Retinal pigment epithelial cell (primary cell): ENCODE measurements around the gene CUL2.
"Not testable (repeated sequence)": the region's sequence is repeated elsewhere in the genome, so short reads cannot be mapped to it uniquely, and the experiment has no call there.

Experiments used
- DNase-seq: peaks from one replicate; pipeline ENCODE4 v3.0.0-alpha.2; 2010; ENCODE audit warnings: low read depth
- H3K4me3 ChIP-seq: 2 replicates; pipeline ENCODE4 v1.5.1; 2011; ENCODE audit warnings: mild to moderate bottlenecking, low read length, control low read depth, moderate library complexity
- CTCF ChIP-seq: conservative IDR thresholded peaks from 2 replicates; pipeline ENCODE4 v1.5.1; 2011; ENCODE audit warnings: low read depth, low read length, control low read depth, inconsistent platforms

CUL2 gene

GRCh38 chr10:34985823-34986222, 104.3 kb downstream of the CUL2 start:
- no peak overlapping the region for H3K4me3 ChIP-seq
- no peak for TF ChIP-seq CTCF
- DNase-seq: no peak

- TF ChIP-seq CTCF: no peak
- no peak for DNase-seq
- H3K4me3 ChIP-seq: no peak overlapping the region
These were observed 105.0 kb downstream of the CUL2 start for GRCh38 chr10:34985146-34985545.

GRCh38 chr10:34981844-34982243, 108.3 kb downstream of the CUL2 start:
- no peak overlapping the region for H3K4me3 ChIP-seq
- TF ChIP-seq CTCF: no peak
- no peak for DNase-seq

GRCh38 chr10:34979938-34980337, 110.2 kb downstream of the CUL2 start:
- no peak for DNase-seq
- TF ChIP-seq CTCF: no peak
- H3K4me3 ChIP-seq: no peak overlapping the region

GRCh38 chr10:34978080-34978479, 112.1 kb downstream of the CUL2 start:
- no peak for DNase-seq
- TF ChIP-seq CTCF: no peak
- H3K4me3 ChIP-seq: no peak overlapping the region

GRCh38 chr10:34976380-34976910, 113.7 kb downstream of the CUL2 start:
- not testable (repeated sequence) for DNase-seq, H3K4me3 ChIP-seq

- peak; percentile 8 for TF ChIP-seq CTCF
- not testable (repeated sequence) for H3K4me3 ChIP-seq, DNase-seq
These were observed 115.6 kb downstream of the CUL2 start for GRCh38 chr10:34974364-34975065.

- DNase-seq, H3K4me3 ChIP-seq: not testable (repeated sequence)
These were observed 116.4 kb downstream of the CUL2 start for GRCh38 chr10:34973757-34974156.

- H3K4me3 ChIP-seq, DNase-seq: not testable (repeated sequence)
These were observed 117.0 kb downstream of the CUL2 start for GRCh38 chr10:34973121-34973520.

GRCh38 chr10:34972591-34972990, 117.5 kb downstream of the CUL2 start:
- H3K4me3 ChIP-seq, DNase-seq: not testable (repeated sequence)

- not testable (repeated sequence) for DNase-seq, H3K4me3 ChIP-seq
These were observed 118.4 kb downstream of the CUL2 start for GRCh38 chr10:34971606-34972334.
